Measurements from ENCODE around the gene CCDC122. TPM values are rescaled to one million over a fixed set of nuclear protein-coding genes. Genes with fewer than 3 reads are reported as not detected.
A peak's percentile ranks its signal among the peaks of the same experiment; 100 is the strongest.

Gene CCDC122
- total and polyA plus RNA-seq, 2 experiments from 2014 or later: 5.3 to 10.3 TPM

DNA sequence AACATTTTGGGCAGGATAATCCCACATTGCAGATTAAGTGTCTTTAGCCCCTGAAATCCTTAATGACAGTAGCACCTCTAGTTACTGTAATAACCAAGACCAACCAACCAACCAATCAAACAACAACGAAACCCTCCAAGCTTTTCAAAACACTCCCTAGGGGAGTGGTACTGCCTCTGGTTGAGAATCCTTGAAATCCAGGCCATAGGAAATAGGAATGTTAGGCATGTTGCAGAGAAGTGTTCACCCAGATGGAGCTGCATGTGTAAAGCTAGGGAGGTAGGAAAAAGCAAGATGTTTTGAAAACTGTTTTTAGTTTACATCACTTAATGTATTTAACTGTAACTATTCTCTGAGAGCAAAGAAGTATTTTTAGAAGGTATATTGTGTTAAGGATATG lies 4.7 kb upstream of the CCDC122 start:
- no peak overlapping the region for H3K27ac ChIP-seq
- peaks cover 7% of the 10 kb centered on the region for H3K4me1 ChIP-seq (ENCODE audit: insufficient read depth)
- WGBS (ENCODE audit: low lambda C conversion rate, missing lambda C conversion rate): 71% methylated on average over 1 of the region's 1 CpG
- no peak overlapping the region for H3K4me2 ChIP-seq
- no peaks in the 10 kb centered on the region for H3K9me3 ChIP-seq (ENCODE audit: low read depth)
- H3K9me2 ChIP-seq (replicated peaks; ENCODE audit: insufficient read depth): no peaks in the 10 kb centered on the region
- no peak overlapping the region for H2AFZ ChIP-seq
- no peak for DNase-seq (ENCODE audit: low spot score)
- H4K20me1 ChIP-seq (ENCODE audit: insufficient read depth, poor library complexity, severe bottlenecking): no peaks in the 10 kb centered on the region
- H3K79me2 ChIP-seq: no peaks in the 10 kb centered on the region
- no peak overlapping the region for H3K4me3 ChIP-seq
- no peak for TF ChIP-seq EZH2 (IDR thresholded peaks at IDR 0.05; ENCODE audit: borderline replicate concordance)
- TF ChIP-seq, protein P1, sequence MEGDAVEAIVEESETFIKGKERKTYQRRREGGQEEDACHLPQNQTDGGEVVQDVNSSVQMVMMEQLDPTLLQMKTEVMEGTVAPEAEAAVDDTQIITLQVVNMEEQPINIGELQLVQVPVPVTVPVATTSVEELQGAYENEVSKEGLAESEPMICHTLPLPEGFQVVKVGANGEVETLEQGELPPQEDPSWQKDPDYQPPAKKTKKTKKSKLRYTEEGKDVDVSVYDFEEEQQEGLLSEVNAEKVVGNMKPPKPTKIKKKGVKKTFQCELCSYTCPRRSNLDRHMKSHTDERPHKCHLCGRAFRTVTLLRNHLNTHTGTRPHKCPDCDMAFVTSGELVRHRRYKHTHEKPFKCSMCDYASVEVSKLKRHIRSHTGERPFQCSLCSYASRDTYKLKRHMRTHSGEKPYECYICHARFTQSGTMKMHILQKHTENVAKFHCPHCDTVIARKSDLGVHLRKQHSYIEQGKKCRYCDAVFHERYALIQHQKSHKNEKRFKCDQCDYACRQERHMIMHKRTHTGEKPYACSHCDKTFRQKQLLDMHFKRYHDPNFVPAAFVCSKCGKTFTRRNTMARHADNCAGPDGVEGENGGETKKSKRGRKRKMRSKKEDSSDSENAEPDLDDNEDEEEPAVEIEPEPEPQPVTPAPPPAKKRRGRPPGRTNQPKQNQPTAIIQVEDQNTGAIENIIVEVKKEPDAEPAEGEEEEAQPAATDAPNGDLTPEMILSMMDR (IDR thresholded peaks at IDR 0.05; ENCODE audit: poor library complexity): no peak
- TF ChIP-seq EZH2phosphoT487 (IDR thresholded peaks at IDR 0.05; ENCODE audit: low read depth, severe bottlenecking, unreplicated experiment): no peak
- H3K36me3 ChIP-seq (replicated peaks; ENCODE audit: insufficient read depth, low read depth): no peaks in the 10 kb centered on the region
- no peaks in the 10 kb centered on the region for H3K27me3 ChIP-seq

DNA sequence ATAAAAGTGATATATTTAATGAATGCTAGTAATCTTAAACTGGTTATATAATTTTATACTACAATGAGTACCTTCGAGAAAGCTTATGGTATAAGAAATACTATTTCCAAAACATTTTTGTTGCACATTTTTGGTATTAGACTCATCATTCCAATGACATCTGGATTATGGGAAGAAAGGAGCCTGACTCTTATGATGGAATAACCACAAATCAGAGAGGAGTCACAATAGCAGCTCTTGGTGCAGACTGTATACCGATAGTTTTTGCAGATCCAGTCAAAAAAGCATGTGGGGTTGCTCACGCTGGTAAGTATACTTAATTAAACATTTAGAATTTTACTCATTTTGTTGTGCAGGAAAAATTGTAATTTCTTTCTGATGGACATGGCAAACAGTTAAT lies 4.1 kb upstream of the CCDC122 start:
- TF ChIP-seq, protein P1 (IDR thresholded peaks at IDR 0.05; ENCODE audit: poor library complexity): no peak
- TF ChIP-seq EZH2 (IDR thresholded peaks at IDR 0.05; ENCODE audit: borderline replicate concordance) (no peak), EZH2phosphoT487 (IDR thresholded peaks at IDR 0.05; ENCODE audit: low read depth, severe bottlenecking, unreplicated experiment) (no peak)
- Histone ChIP-seq H3K9me2 (replicated peaks; ENCODE audit: insufficient read depth) (no peaks in the 10 kb centered on the region), H2AFZ (no peak overlapping the region), H3K9me3 (ENCODE audit: low read depth) (no peaks in the 10 kb centered on the region), H3K79me2 (no peaks in the 10 kb centered on the region), H3K27ac (no peak overlapping the region), H3K4me3 (no peak overlapping the region), H4K20me1 (ENCODE audit: insufficient read depth, poor library complexity, severe bottlenecking) (no peaks in the 10 kb centered on the region), H3K4me2 (no peak overlapping the region), H3K4me1 (ENCODE audit: insufficient read depth) (peaks cover 7% of the 10 kb centered on the region), H3K36me3 (replicated peaks; ENCODE audit: insufficient read depth, low read depth) (no peaks in the 10 kb centered on the region), H3K27me3 (no peaks in the 10 kb centered on the region)
- 97% methylated on average over 3 of the region's 3 CpGs for WGBS (ENCODE audit: low lambda C conversion rate, missing lambda C conversion rate)
- DNase-seq (ENCODE audit: low spot score): no peak

DNA sequence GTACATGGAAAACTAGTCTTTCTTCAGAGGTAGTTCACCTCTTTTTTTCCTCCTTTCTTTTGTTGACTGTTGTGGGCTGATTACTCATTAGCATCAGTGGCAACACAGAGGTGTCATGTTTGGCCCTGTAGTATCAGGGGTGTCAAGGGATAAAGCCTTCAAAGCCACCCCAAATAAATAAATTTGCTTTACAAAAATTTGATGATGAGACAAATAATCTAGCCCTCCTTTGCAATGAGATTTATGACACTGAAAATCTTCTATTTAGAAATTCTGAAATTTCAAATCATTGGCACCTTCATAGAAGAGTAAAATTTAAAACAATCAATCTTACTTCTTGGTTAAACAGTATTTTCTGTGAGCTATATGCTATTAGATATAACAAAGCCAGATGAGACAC lies 2.0 kb upstream of the CCDC122 start:
- TF ChIP-seq EZH2phosphoT487 (IDR thresholded peaks at IDR 0.05; ENCODE audit: low read depth, severe bottlenecking, unreplicated experiment) (no peak), EZH2 (IDR thresholded peaks at IDR 0.05; ENCODE audit: borderline replicate concordance) (no peak)
- TF ChIP-seq, protein P1 (IDR thresholded peaks at IDR 0.05; ENCODE audit: poor library complexity): no peak
- no peak for DNase-seq (ENCODE audit: low spot score)
- Histone ChIP-seq H4K20me1 (ENCODE audit: insufficient read depth, poor library complexity, severe bottlenecking) (no peaks in the 10 kb centered on the region), H3K36me3 (replicated peaks; ENCODE audit: insufficient read depth, low read depth) (no peaks in the 10 kb centered on the region), H3K4me3 (no peak overlapping the region), H2AFZ (no peak overlapping the region), H3K27ac (no peak overlapping the region), H3K9me2 (replicated peaks; ENCODE audit: insufficient read depth) (no peaks in the 10 kb centered on the region), H3K4me2 (no peak overlapping the region), H3K9me3 (ENCODE audit: low read depth) (no peaks in the 10 kb centered on the region), H3K27me3 (no peaks in the 10 kb centered on the region), H3K79me2 (peaks cover 12% of the 10 kb centered on the region), H3K4me1 (ENCODE audit: insufficient read depth) (peaks cover 14% of the 10 kb centered on the region)

DNA sequence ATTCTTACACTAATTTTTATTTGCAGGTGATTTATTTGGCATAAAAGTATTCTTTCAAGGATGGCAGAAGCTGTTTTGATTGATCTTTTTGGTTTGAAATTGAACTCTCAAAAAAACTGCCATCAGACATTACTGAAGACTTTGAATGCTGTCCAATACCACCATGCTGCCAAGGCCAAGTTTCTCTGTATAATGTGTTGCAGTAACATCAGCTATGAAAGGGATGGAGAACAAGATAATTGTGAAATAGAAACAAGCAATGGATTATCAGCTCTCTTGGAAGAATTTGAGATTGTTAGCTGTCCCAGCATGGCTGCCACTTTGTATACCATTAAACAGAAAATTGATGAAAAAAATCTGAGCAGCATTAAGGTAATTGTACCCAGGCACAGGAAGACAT lies 1.4 kb upstream of the CCDC122 start:
- DNase-seq (ENCODE audit: low spot score): no peak
- Histone ChIP-seq H3K4me2 (peak overlapping the region; percentile 94), H3K9me2 (replicated peaks; ENCODE audit: insufficient read depth) (no peaks in the 10 kb centered on the region), H3K36me3 (replicated peaks; ENCODE audit: insufficient read depth, low read depth) (no peaks in the 10 kb centered on the region), H3K9me3 (ENCODE audit: low read depth) (no peaks in the 10 kb centered on the region), H3K27me3 (no peaks in the 10 kb centered on the region), H2AFZ (no peak overlapping the region), H3K4me1 (ENCODE audit: insufficient read depth) (peaks cover 14% of the 10 kb centered on the region), H3K27ac (no peak overlapping the region), H3K4me3 (no peak overlapping the region), H3K79me2 (peaks cover 12% of the 10 kb centered on the region), H4K20me1 (ENCODE audit: insufficient read depth, poor library complexity, severe bottlenecking) (no peaks in the 10 kb centered on the region)
- TF ChIP-seq EZH2 (IDR thresholded peaks at IDR 0.05; ENCODE audit: borderline replicate concordance) (no peak), EZH2phosphoT487 (IDR thresholded peaks at IDR 0.05; ENCODE audit: low read depth, severe bottlenecking, unreplicated experiment) (no peak)
- TF ChIP-seq, protein P1 (IDR thresholded peaks at IDR 0.05; ENCODE audit: poor library complexity): no peak
